Femur (tissue), 1 donor: ENCODE data around the gene PLBD2.

ENCODE experiments used
- DNase-seq: peaks from one replicate; pipeline ENCODE4 v3.0.0-alpha.2; 2017

Gene PLBD2, protein sequence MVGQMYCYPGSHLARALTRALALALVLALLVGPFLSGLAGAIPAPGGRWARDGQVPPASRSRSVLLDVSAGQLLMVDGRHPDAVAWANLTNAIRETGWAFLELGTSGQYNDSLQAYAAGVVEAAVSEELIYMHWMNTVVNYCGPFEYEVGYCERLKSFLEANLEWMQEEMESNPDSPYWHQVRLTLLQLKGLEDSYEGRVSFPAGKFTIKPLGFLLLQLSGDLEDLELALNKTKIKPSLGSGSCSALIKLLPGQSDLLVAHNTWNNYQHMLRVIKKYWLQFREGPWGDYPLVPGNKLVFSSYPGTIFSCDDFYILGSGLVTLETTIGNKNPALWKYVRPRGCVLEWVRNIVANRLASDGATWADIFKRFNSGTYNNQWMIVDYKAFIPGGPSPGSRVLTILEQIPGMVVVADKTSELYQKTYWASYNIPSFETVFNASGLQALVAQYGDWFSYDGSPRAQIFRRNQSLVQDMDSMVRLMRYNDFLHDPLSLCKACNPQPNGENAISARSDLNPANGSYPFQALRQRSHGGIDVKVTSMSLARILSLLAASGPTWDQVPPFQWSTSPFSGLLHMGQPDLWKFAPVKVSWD

DNA sequence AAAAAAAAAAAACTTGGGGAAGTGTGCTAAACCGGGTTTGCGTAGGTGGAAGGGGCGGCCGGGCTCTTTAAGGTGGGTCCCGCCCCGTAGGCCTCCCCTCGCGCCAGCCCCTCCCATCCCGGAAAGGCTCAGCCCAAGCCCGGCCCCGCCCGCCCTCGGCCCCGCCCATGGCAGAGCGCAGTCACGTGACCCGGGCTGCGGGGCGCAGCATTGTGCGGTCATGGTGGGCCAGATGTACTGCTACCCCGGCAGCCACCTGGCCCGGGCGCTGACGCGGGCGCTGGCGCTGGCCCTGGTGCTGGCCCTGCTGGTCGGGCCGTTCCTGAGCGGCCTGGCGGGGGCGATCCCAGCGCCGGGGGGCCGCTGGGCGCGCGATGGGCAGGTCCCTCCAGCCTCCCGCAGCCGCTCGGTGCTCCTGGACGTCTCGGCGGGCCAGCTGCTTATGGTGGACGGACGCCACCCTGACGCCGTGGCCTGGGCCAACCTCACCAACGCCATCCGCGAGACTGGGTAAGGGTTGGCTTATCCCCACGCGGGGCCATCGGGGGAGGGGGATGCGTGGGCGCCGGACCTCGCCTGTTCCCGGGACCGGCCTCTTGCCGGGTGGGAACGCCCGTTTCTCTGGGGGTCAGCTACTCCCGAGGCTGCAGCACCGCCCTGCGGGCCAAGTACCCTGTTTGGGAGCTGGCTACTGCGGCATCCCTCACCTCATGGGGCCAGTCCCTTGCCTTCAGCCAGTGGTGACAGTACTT is at the start of gene PLBD2:
PLBD2 (plus strand) TSS at position 207 of the 752 bp plus-strand sequence; CDS start at position 221, 14 bp downstream.
- DNase-seq, result peak; percentile 96

DNA sequence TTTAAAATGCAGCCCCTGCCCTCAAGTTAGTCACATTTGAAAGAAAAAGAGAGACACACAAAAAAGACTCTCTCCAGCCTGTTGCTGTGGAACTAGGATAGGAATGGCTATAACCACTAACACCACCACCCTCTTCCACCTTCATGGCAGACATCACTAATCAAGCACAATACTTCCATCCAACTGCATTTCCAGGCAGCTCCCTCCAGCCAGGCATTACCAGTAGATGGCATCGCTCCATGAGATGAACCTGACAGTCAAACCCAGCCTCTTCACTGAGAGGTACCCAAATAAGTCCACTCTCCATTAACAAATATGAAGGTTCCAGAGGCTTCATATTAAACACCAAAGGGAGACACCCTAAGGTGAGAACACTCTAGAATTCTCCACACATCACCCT is 47.9 kb upstream of the PLBD2 start:
- DNase-seq, result no peak

DNA sequence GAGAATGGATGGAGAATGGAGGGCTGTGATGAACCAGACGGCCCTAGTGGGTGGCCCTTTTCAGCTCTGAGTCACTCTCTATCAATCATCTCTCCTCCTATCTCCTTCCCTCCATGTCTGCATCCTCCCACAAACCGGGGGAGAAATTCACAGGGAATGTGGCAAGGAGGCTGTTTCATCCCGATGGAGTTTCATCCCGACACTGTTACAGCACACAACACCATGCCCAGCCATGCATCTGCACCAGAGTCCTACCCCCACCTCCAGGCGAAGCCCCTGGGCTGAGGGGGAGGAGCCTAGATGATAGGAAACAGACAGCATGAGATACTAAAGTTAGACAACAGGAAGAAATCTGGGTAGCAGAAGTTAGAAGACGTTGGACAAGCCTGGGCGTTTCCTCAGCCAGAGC is 44.3 kb upstream of the PLBD2 start:
- DNase-seq, result no peak

DNA sequence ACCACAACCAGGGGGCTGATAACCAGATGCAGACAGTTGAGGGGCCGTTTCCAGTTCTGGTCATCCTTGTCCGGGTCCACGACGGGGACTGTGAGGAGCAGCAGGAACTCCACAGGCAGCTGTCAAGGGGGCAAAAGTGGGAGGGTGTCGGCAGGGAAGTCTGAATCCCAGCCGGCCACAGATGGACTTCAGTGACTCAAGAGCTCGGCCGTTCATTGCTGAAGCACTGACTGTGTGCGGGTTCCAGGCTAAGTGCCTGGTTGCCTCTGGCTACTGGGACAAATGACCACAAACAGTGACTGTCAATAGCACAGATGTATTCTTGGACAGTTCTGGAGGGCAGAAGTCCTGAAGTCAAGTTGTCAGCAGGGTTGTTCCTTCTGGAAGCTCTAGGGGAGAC is 43.0 kb upstream of the PLBD2 start:
- DNase-seq, result no peak

DNA sequence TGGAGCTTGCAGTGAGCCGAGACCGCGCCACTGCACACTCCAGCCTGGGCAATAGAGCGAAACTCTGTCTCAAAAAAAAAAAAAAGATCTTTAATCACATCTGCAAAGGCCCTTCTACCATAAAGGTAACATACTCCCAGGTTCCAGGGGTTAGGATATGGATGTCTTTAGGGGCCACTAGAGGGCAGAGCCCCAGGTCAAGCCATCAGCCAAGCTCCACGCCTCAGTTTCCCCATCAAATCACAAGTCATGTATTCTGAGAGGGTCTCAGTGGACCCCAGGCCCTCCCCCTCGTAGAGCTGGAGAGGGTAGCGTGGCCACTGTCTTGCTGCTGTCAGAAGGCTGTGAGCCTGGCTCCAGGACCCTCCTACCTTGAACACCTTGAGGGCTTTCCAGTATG is 42.2 kb upstream of the PLBD2 start:
- no peak for DNase-seq

DNA sequence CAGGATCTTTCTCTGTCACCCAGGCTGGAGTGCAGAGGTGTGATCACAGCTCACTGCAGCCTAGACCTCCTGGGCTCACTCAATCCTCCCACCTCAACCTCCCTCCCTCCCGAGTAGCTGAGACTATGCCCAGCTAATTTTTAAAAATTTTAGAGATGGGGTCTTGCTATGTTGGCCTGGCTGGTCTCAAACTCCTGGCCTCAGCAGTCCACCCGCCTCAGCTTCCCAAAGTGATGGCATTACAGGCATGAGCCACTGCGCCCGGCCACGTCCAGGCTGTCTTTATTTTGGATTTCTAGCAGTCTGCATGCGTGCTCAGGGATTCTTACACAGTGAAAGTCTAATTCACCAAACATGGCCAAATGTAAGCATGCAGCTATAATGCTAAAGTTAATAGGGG is 41.3 kb upstream of the PLBD2 start:
- no peak for DNase-seq

DNA sequence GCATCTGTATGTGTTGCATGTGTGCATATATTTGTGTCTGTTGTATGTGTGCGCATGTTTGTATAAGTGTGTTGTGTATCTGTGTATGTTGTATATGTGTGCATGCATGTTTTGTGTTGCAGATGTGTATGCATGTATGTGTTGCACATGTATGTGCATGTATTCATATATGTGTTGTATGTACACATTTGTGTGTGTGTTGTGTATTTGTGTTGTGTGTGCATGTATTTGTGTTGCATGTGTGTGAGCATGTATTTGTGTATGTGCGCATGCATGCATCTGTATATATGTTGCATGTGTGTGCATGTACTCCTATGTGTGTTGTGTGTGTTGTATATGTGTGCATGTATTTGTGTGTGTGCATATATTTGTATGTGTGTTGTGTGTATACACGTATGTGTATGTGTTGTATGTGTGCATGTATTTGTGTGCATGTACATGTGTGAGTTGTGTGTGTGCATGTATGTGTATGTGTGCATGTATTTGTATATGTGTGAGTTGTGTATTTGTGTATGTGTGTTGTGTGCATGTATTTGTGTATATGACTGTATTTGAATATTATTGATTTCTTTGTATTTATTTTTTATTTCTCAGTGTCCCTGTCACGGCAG is 40.2 kb upstream of the PLBD2 start:
- no peak for DNase-seq

DNA sequence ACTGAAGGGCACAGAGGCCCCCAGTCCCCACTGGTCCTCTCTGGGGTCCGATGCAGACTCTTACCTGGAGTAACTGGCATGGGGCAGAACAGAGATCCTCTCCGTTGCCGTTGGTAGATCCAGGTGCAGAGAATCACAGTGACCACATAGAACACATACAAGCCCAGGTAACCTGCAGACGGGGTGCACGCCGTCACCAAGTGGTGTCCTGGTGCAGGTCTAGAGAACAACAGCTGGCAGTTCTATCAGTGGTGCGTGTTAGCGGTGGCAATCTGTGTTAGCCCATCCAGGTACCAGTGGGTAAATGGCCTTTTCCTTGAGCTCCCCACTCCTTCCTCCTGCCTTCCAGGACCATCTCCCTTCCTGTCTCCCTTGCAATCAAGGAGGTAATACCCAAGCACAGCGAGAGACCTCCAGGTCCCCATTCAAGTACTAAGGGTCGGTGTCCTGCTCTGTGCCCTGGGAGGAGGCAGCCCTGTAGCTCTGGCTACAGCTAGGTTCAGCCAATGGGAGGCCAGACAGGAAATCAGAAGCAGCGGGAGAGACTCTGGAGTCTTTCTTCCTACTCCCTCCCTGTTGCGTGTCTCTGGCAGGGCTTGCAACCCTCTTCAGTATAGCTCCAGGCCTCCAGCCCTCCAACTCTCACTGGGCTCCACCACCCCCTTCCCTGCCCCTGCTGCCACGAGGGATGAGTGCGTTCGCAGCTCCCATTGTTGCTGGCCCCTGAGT is 39.3 kb upstream of the PLBD2 start:
- DNase-seq, result no peak

DNA sequence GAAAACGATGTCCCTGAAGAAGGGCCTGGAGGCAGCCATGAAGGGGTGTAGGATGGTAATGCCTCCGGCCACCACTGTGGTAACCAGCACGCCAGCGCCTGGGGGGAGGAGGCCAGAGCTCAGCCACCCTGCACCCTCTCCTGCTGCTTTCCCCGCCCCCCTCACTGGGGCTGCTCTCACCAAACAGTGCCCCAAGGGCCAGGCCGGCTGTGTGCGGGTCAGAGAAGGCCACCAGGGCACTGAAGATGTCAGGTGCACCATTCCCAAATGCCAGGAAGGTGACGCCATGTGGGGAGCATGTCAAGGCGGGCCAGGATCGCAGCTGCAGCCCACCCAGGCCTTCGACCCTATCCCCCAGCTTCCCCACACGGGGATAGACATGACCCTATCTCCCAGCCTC is 38.0 kb upstream of the PLBD2 start:
- DNase-seq, result no peak

DNA sequence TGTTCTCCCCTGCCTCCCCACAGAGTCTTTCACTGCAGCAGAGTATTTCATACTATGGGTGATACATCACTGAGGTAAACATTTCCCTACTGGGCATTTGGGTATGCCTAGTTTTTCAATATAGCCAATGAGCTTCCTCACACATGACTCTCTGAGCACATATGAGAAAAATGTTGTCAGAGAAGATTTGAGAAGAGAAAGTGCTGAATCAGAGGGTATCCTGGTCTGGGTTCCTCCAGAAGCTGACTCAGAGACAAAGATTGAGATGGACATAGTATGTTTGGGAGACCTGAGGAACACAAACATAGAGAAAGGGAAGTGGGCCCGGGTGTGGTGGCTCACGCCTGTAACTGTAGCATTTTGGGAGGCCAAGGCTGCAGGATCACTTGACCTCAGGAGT is 36.0 kb upstream of the PLBD2 start:
- no peak for DNase-seq

DNA sequence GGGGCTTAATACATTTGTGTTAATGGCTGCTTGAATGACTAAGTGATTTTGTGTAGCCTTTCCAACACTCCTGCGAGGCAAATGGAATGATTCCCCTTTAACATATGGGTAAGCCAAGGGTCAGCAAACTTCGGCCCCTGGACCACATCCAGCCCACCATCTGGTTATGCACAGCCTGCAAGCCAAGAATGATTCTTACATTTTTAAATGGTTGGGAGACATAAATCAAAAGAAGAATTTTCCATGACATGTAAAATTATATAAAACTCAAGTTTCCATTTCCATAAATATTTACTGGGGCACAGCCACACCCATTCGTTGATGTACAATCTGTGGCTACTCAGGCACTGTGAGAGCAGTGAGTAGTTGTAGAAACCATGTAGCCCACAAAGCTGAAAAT is 32.5 kb upstream of the PLBD2 start:
- DNase-seq, result peak; percentile 78

DNA sequence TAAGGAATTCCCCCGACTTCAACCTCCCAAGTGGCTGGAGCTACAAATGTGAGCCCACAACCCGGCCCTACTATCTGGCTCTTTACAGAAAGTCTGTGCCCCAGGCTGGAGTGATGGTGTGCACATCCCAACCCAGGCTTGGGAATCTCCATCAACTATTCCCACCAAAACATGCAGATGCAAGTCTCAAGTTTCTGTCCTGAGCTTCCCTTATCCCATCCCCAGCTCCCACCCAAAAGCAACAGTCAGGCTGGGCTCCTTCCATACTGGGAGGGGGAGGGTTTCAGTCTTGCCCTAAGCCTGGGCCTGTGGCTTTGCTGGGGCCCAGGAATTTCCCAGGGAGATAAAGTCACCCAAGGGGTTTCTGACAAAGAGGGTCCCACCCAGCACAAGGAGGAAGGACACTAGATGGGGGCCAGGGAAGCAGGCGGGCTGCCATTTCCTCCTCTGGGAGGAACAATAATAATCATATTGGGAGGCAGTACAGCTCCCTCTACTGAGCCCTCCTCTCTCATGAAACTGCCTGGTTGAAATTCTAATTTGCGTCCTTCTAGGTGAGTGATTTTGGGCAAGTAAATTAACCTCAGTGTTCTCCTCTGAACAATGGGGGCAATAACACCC is 31.5 kb upstream of the PLBD2 start:
- DNase-seq, result no peak

DNA sequence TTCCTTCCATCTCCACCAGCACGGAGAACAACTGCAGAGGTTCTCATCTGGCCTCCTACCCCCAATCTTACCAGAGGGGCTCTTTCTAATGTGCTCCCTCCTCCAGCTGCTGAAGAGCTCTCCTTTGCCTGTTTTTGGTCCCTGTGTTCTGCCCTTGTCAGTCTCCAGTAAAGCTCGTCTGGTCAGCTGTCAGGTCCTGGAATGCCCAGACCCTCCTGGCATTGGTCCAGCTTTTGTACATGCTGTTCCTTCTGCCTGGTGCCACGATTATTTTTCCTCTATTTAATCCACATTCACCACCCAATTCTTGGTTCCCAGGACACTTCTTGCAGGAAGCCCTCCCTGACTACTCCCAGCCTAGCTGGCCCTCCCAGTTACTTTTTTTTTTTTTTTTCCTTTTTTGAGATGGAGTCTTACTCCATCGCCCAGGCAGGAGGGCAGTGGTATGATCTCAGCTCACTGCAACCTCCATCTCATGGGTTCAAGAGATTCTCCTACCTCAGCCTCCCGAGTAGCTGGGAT is 30.0 kb upstream of the PLBD2 start:
- DNase-seq, result no peak

DNA sequence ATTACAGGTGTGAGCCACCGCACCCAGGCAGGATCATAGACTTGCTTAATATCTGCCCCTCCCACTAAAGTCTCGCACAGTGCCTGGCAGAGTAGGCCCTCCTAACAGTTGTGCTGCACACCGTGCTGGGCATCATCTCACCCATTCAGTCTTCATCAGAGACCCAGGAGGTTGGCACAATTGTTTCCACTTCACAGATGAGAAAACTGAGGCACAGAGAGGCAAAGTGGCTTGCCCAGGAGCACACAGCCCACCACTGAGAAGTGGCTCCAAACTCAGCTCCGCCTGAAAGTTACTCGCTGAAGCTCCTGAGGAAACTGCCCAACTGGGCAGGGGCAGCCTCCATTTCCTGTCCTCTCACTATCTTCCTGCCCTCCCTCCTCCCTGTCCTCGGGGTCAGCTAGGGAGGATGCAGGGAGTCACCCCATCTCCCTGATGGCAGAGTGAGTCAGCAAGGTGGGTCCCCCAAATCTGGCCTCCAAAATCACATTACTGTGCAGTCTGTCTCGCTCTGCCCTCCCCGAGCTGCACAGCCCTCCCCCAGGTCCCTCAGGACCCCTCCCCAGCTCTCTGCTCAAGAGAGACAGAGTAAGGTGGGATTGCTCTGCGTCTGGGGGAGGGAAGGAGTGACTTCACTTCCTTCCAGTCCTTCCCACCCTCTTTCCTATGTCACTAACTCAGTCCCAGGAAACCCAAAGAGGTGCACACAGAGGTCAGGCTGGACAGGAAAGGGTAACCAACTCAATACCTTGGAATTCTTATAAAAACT is 29.2 kb upstream of the PLBD2 start:
- DNase-seq, result no peak

DNA sequence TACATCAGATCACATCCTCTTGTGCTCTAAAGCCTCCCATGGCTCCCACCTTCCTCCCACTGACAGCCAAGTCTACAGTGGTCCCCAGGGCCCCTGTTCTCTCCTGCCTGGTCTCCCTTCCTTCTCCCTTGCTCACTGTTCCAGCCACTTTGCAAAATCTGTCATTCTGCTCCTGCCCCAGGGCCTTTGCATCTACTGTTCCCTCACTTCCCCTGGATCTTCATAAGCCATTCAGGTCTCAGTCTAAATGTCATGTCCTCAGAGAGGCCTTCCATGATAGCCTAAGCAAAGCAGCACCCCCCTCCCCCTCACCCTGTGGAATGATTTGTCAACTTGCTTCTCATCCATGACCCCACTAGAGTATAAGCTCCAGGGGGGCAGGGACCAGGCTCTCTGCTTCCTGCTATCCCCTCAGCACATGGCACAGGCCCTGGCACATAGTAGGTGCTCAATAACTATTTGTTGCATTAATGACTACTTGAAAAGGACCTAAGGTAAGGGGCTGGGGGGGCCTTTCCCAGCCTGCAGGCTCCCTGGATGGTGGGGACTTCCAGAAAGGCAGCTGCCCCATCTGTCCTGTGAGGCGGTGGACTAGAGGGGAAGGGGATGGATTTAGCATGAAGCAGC is 28.5 kb upstream of the PLBD2 start:
- DNase-seq, result no peak

DNA sequence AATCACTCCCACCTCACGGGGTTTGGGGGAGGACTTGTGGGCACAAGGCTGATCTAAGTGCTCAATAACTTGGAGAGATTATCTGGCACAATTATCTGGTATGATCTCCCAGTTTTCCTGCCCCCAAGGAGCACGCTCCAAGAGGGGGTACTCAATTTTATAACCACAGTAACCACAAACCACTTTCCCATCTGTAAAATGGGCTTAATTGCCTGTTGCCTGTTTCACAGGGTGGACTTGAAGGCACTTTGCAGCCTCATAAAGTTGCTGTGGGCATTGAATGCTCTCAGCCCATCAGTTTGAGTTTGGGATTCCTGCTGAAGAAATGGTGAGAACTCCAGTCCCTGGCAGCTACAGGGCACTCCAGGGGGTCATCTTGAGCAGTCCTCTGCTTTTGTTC is 27.9 kb upstream of the PLBD2 start:
- no peak for DNase-seq

DNA sequence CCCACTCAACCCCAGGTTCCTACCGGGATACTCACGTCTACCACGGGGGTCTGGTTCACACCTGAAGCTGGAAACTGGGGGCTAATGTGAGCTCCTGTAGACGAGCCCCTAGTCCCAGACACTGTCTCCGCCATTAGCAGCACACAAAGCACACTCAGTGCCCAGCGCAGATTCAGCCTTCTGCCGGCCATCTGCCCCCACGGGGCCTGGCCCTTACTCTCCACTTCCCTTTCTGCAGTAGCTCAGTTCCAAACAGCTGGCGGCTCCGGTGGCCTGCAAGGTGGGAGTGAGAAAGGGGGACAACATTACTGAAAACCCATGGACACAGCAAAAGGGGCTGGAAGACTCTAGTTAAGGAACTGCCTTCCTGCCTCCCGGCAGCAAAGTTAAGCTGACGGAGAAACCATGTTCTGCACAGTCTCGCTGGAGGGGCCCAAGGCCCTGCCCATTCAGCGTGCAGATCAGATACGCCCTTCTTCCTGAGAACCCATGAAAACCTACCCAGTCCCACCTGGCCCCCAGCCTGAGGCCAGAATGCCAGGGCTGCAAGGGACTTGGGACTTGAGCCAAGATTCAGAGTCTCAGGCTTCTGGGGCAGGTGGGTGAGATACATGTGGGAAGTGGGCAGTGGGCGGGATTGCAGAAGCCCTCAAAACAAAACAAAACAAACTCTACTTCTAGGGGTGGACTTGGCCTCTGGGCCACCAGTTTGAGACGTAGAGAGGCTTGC is 25.5 kb upstream of the PLBD2 start:
- DNase-seq, result no peak

DNA sequence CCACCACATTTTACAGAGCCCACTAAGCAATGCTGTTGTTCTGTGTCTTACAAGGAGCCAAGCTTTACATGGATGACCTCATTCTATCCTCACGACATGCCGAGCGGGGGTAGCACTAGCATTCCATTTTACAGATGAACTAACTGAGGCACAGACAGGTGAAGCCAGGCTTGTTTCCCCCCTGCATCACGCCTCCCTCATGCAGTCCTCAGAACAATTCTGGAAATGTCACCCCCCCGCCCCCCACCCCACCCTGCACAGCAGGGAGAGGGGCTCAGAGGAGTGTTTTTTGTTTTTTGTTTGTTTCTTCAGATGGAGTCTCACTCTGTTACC is 25.0 kb upstream of the PLBD2 start:
- DNase-seq, result no peak

DNA sequence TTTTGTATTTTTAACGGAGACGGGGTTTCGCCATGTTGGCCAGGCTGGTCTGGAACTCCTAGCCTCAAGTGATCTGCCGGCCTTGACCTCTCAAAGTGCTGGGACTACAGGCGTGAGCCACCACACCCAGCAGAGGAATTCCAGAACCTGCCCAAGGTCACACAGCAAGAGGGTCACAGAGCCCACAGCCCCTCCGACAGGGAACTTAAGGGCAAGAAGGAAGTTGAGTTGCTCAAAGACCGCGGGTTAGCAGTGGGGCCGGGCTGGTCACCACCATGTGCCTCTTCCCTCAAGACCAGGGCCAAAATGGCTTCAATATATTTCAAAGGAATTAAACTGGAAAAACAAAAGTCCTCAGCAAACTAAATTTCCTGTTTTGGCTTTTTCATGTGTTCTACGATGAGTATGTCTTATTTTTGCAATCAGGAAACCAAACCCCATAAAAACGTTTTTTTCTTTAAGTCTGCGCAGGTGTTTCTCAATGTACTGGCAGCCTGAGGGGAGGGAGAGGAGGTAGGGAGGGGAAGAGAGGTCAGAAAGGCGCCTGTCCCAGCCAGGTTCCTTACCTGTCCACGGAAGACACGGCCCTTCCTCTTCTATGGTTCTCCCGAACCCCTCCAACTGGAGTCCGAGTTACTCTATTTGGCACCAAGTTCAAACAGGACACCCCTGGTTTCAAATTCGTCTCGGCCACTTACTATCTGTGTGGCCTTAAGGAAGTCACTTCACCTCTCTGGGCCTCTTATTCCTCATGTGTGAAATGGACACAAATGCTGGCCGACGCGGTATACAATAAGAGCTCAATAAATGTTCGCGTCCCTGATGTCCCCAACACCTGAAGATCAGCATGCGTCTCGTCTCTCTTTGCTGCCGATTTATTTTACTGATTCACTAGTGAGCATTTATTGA is 24.3 kb upstream of the PLBD2 start:
- no peak for DNase-seq
